NB4 (cell line): ENCODE data around the gene LRBA.

Experiments
- MYC ChIP-seq: IDR thresholded peaks from 2 replicates; pipeline ENCODE4 v1.6.1; 2011; ENCODE audit warnings: low read depth, low read length
- POLR2A ChIP-seq: IDR thresholded peaks from 2 replicates; pipeline ENCODE4 v1.6.1; 2011; ENCODE audit warnings: mild to moderate bottlenecking; ENCODE audit not compliant: insufficient read length; ENCODE audit errors: extremely low read depth
- TF ChIP-seq, protein P1 (sequence below): IDR thresholded peaks from one replicate; pipeline ENCODE4 v1.5.1; 2012; ENCODE audit warnings: low read depth, low read length

DNA sequence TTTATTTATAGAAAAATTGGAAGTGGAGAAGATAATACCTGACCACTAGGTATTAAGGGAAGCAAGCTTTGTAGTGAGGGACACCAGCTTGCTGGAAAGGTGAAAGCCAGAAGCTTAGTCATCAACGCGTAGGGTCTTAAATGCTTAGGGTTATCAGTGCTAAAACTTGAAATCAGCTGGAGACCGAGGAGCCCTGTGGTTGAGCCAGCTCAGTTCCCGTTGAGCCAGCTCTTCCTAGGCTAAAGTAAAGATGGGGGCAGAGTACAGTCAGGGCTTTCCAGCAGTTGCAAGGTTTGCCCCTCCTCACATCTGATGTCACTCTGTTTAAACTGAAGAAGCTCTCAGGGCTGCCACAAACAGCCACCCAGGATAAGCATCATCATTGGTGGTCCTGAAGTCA lies 696.1 kb downstream of the LRBA start:
- TF ChIP-seq POLR2A (no peak), MYC (no peak)
- TF ChIP-seq, protein P1, sequence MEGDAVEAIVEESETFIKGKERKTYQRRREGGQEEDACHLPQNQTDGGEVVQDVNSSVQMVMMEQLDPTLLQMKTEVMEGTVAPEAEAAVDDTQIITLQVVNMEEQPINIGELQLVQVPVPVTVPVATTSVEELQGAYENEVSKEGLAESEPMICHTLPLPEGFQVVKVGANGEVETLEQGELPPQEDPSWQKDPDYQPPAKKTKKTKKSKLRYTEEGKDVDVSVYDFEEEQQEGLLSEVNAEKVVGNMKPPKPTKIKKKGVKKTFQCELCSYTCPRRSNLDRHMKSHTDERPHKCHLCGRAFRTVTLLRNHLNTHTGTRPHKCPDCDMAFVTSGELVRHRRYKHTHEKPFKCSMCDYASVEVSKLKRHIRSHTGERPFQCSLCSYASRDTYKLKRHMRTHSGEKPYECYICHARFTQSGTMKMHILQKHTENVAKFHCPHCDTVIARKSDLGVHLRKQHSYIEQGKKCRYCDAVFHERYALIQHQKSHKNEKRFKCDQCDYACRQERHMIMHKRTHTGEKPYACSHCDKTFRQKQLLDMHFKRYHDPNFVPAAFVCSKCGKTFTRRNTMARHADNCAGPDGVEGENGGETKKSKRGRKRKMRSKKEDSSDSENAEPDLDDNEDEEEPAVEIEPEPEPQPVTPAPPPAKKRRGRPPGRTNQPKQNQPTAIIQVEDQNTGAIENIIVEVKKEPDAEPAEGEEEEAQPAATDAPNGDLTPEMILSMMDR = no peak
